ENCODE results near the gene RASAL2.

- TF ChIP-seq CTCF (IDR thresholded peaks at IDR 0.05; ENCODE audit: low read depth, low read length) = no peak
- no peak for TF ChIP-seq EZH2phosphoT487 (IDR thresholded peaks at IDR 0.05; ENCODE audit: low read depth)
Measured at GRCh38 chr1:178506669-178507068, 412.8 kb downstream of the RASAL2 start.
